Mesenchymal stem cell (in vitro differentiated cells and primary cell): ENCODE data around the gene CLDN1.

Source experiments
- DNase-seq: peaks from one replicate; pipeline ENCODE4 v3.0.0-alpha.2; 2013
- H2AFZ ChIP-seq: one replicate; pipeline ENCODE4 v1.6.1; 2013; ENCODE audit warnings: low read depth, mild to moderate bottlenecking, control low read depth, inconsistent platforms, low read length, moderate library complexity
- H2AK5ac ChIP-seq: 2 replicates; pipeline ENCODE4 v1.6.1; 2013; ENCODE audit warnings: low read length, moderate library complexity, mild to moderate bottlenecking, inconsistent platforms; ENCODE audit not compliant: severe bottlenecking
- H2BK120ac ChIP-seq: one replicate; pipeline ENCODE4 v1.6.1; 2013; ENCODE audit warnings: low read depth, mild to moderate bottlenecking, inconsistent platforms, low read length, moderate library complexity
- H2BK12ac ChIP-seq, 2 experiments: one replicate each; pipeline ENCODE4 v1.6.1; 2013; ENCODE audit warnings: inconsistent platforms in 2 of 2, low read length in 2 of 2, mild to moderate bottlenecking in 2 of 2, moderate library complexity in 2 of 2, control low read depth in 1 of 2
- H2BK15ac ChIP-seq: one replicate; pipeline ENCODE4 v1.6.1; 2013; ENCODE audit warnings: mild to moderate bottlenecking, low read depth, inconsistent platforms; ENCODE audit not compliant: poor library complexity, severe bottlenecking
- H2BK5ac ChIP-seq: 2 replicates; pipeline ENCODE4 v1.6.1; 2013; ENCODE audit warnings: low read depth, mild to moderate bottlenecking, low read length, control low read depth, inconsistent platforms; ENCODE audit not compliant: poor library complexity, severe bottlenecking
- H3K14ac ChIP-seq, 2 experiments: one replicate each; pipeline ENCODE4 v1.6.1; 2013; ENCODE audit warnings: inconsistent platforms in 2 of 2, low read length in 2 of 2, control low read depth in 1 of 2, mild to moderate bottlenecking in 1 of 2, moderate library complexity in 1 of 2
- H3K18ac ChIP-seq, 2 experiments: one replicate each; pipeline ENCODE4 v1.6.1; 2013; ENCODE audit warnings: inconsistent platforms in 2 of 2, low read length in 2 of 2, control low read depth in 1 of 2, low read depth in 1 of 2, mild to moderate bottlenecking in 1 of 2
- H3K23ac ChIP-seq, 2 experiments: one replicate each; pipeline ENCODE4 v1.6.1; 2013; ENCODE audit warnings: inconsistent platforms in 2 of 2, low read length in 2 of 2, mild to moderate bottlenecking in 2 of 2, moderate library complexity in 2 of 2, control low read depth in 1 of 2
- H3K27ac ChIP-seq: 2 replicates; pipeline ENCODE4 v1.5.1; 2013; ENCODE audit warnings: mild to moderate bottlenecking, moderate library complexity, low read length, control low read depth, inconsistent platforms; ENCODE audit not compliant: poor library complexity, severe bottlenecking
- H3K27me3 ChIP-seq, 2 experiments: 2 replicates each; pipeline versions ENCODE4 v1.6.1 to v1.7.0; 2013; ENCODE audit warnings: low read length in 2 of 2, mild to moderate bottlenecking in 2 of 2, moderate library complexity in 2 of 2, control low read depth in 1 of 2, inconsistent platforms in 1 of 2; ENCODE audit not compliant: control insufficient read depth in 1 of 2, insufficient read depth in 1 of 2
- H3K36me3 ChIP-seq, 2 experiments: 2 replicates each; pipeline versions ENCODE4 v1.6.1 to v1.7.0; 2013; ENCODE audit warnings: low read length in 2 of 2, control low read depth in 1 of 2, inconsistent platforms in 1 of 2, low read depth in 1 of 2, mild to moderate bottlenecking in 1 of 2; ENCODE audit not compliant: insufficient read depth in 2 of 2, control insufficient read depth in 1 of 2
- H3K4ac ChIP-seq, 2 experiments: one replicate each; pipeline ENCODE4 v1.6.1; 2013; ENCODE audit warnings: inconsistent platforms in 2 of 2, low read length in 2 of 2, mild to moderate bottlenecking in 2 of 2, moderate library complexity in 2 of 2, control low read depth in 1 of 2, low read depth in 1 of 2
- H3K4me1 ChIP-seq: 2 replicates; pipeline ENCODE4 v1.6.1; 2013; ENCODE audit warnings: low read depth, low read length, control low read depth; ENCODE audit not compliant: control insufficient read depth, insufficient read depth
- H3K4me2 ChIP-seq: 2 replicates; pipeline ENCODE4 v1.6.1; 2013; ENCODE audit warnings: low read length, mild to moderate bottlenecking, inconsistent platforms; ENCODE audit not compliant: poor library complexity, severe bottlenecking
- H3K4me3 ChIP-seq, 2 experiments: 2 replicates each; pipeline versions ENCODE4 v1.5.1 to v1.7.0; 2013; ENCODE audit warnings: low read length in 2 of 2, mild to moderate bottlenecking in 2 of 2, control low read depth in 1 of 2, low read depth in 1 of 2; ENCODE audit not compliant: insufficient read depth in 1 of 2
- H3K79me1 ChIP-seq: replicated peaks from 2 replicates; pipeline ENCODE4 v1.6.1; 2013; ENCODE audit warnings: mild to moderate bottlenecking, control low read depth, low read length, inconsistent platforms; ENCODE audit not compliant: poor library complexity, severe bottlenecking
- H3K9ac ChIP-seq: 2 replicates; pipeline ENCODE4 v1.7.0; 2013; ENCODE audit warnings: mild to moderate bottlenecking, low read length, moderate library complexity
- H3K9me3 ChIP-seq: 2 replicates; pipeline ENCODE4 v1.7.0; 2013; ENCODE audit warnings: mild to moderate bottlenecking, low read length; ENCODE audit not compliant: control insufficient read depth
- H4K8ac ChIP-seq: one replicate; pipeline ENCODE4 v1.6.1; 2013; ENCODE audit warnings: inconsistent platforms, mild to moderate bottlenecking, low read length, moderate library complexity
- H4K91ac ChIP-seq: one replicate; pipeline ENCODE4 v1.6.1; 2013; ENCODE audit warnings: mild to moderate bottlenecking, low read length, inconsistent platforms
- WGBS: methylation state at CpG from one replicate; pipeline ENCODE4 v1.1.7; 2013; ENCODE audit warnings: mixed read lengths; 5-methylcytosine and 5-hydroxymethylcytosine counted together

CLDN1 gene

GRCh38 chr3:190281308-190282051 lies 40.8 kb downstream of the CLDN1 start:
- no peak overlapping the region for H3K23ac ChIP-seq

GRCh38 chr3:190279690-190280089 lies 42.6 kb downstream of the CLDN1 start:
- no peaks in the 10 kb centered on the region for H3K79me1 ChIP-seq
- H2AK5ac ChIP-seq = no peak overlapping the region
- H3K18ac ChIP-seq = no peak overlapping the region
- no peak overlapping the region for H4K91ac ChIP-seq
- no peak overlapping the region for H2BK5ac ChIP-seq
- no peak overlapping the region for H3K4me2 ChIP-seq
- no peak overlapping the region for H3K14ac ChIP-seq
- DNase-seq = no peak
- H2BK120ac ChIP-seq = no peak overlapping the region
- no peak overlapping the region for H2BK15ac ChIP-seq
- no peaks in the 10 kb centered on the region for H3K27me3 ChIP-seq
- H3K36me3 ChIP-seq = no peaks in the 10 kb centered on the region
- H3K9ac ChIP-seq = no peak overlapping the region
- H2BK12ac ChIP-seq = no peak overlapping the region
- H2AFZ ChIP-seq = no peak overlapping the region
- no peak overlapping the region for H3K23ac ChIP-seq
- peaks cover 4% of the 10 kb centered on the region for H3K9me3 ChIP-seq
- H4K8ac ChIP-seq = no peak overlapping the region
- no peak overlapping the region for H3K27ac ChIP-seq
- no peak overlapping the region for H3K4me3 ChIP-seq
- H3K4ac ChIP-seq = no peak overlapping the region
- peaks cover 1% of the 10 kb centered on the region for H3K4me1 ChIP-seq

More at GRCh38 chr3:190281308-190282051, 40.8 kb downstream of the CLDN1 start:
- Histone ChIP-seq H3K36me3 (no peaks in the 10 kb centered on the region), H3K18ac (peak overlapping the region; percentile 33 to 89), H2BK5ac (no peak overlapping the region), H4K8ac (no peak overlapping the region), H3K79me1 (no peaks in the 10 kb centered on the region), H3K4me1 (peaks cover 1% of the 10 kb centered on the region), H3K9ac (no peak overlapping the region), H4K91ac (no peak overlapping the region), H3K14ac (no peak overlapping the region), H3K27ac (peak overlapping the region; percentile 8), H2AK5ac (no peak overlapping the region), H3K4ac (peak overlapping the region in 1 of 2 experiments; percentile 58), H3K4me3 (no peak overlapping the region), H2AFZ (no peak overlapping the region), H2BK120ac (peak overlapping the region; percentile 49), H2BK12ac (no peak overlapping the region), H3K4me2 (no peak overlapping the region), H3K9me3 (peaks cover 5% of the 10 kb centered on the region), H3K27me3 (no peaks in the 10 kb centered on the region), H2BK15ac (no peak overlapping the region)
- DNase-seq = peak; percentile 67
- 67% methylated on average over 3 of the region's 4 CpGs for WGBS

DNA sequence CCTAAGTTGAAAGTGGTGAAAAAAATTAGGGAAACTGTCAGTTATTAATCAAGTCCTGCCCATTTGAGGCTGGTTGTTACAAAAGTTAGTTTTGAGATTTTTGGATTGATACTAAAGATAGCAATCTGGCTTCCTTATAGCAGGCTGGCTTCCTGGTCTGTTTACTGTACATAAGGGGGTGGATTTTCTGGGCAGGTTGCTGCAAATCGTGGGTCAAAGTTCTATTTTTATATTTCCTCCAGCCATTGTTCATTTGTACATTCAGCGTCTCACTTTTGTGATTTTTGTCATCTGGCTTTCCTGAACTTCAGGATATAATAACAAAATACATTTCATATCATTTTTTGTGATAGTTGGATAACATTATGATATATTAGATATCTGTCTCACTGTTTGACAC lies 49.5 kb downstream of the CLDN1 start:
- Histone ChIP-seq H2BK120ac (no peak overlapping the region), H3K23ac (no peak overlapping the region), H4K8ac (no peak overlapping the region), H2BK15ac (no peak overlapping the region), H3K4me1 (no peaks in the 10 kb centered on the region), H3K4ac (no peak overlapping the region), H2AK5ac (no peak overlapping the region), H2BK12ac (no peak overlapping the region), H3K4me2 (no peak overlapping the region), H3K9ac (no peak overlapping the region), H4K91ac (no peak overlapping the region), H2BK5ac (no peak overlapping the region), H3K18ac (no peak overlapping the region), H3K79me1 (no peaks in the 10 kb centered on the region), H3K36me3 (no peaks in the 10 kb centered on the region), H2AFZ (no peak overlapping the region), H3K27ac (no peak overlapping the region), H3K14ac (no peak overlapping the region), H3K27me3 (no peaks in the 10 kb centered on the region), H3K9me3 (no peaks in the 10 kb centered on the region), H3K4me3 (no peak overlapping the region)
- no peak for DNase-seq
- 100% methylated on average over 1 of the region's 2 CpGs for WGBS

DNA sequence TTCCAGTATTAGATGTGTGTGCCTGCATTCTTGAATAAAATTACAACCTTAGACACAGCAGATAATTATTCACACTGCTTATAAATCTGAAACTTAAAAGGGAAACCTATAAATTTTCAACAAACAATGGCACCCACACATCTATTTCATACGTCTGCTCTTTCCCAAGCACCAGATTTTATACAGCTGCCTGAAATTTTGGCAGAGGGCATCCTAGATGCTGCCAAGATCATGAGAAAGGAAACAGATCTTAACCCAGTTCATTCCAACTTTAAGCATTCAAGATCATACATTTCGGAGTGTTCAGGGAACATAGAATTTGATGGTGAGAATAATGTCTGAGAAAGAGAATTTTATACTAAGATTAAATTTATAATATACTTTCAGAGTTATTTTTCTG lies 53.1 kb downstream of the CLDN1 start:
- H3K14ac ChIP-seq = no peak overlapping the region
- H3K4ac ChIP-seq = no peak overlapping the region
- H3K27me3 ChIP-seq = no peaks in the 10 kb centered on the region
- H3K9ac ChIP-seq = no peak overlapping the region
- no peak overlapping the region for H2BK120ac ChIP-seq
- H2BK12ac ChIP-seq = no peak overlapping the region
- no peak overlapping the region for H2BK5ac ChIP-seq
- no peak overlapping the region for H3K18ac ChIP-seq
- H3K36me3 ChIP-seq = no peaks in the 10 kb centered on the region
- DNase-seq = no peak
- H3K4me1 ChIP-seq = no peaks in the 10 kb centered on the region
- H2AK5ac ChIP-seq = no peak overlapping the region
- H3K4me3 ChIP-seq = no peak overlapping the region
- H4K8ac ChIP-seq = no peak overlapping the region
- no peak overlapping the region for H2AFZ ChIP-seq
- H4K91ac ChIP-seq = no peak overlapping the region
- H3K79me1 ChIP-seq = no peaks in the 10 kb centered on the region
- no peaks in the 10 kb centered on the region for H3K9me3 ChIP-seq
- no peak overlapping the region for H3K27ac ChIP-seq
- no peak overlapping the region for H3K4me2 ChIP-seq
- H2BK15ac ChIP-seq = no peak overlapping the region
- no peak overlapping the region for H3K23ac ChIP-seq
- WGBS = 68% methylated on average over 1 of the region's 2 CpGs
